Measurements from ENCODE around the gene RIPK3.

GRCh38 chr14:24324024-24324423 is 15.8 kb downstream of the RIPK3 start:
- no peak for TF ChIP-seq CTCF (IDR thresholded peaks at IDR 0.05; ENCODE audit: insufficient read depth, low read depth, low read length)
- no peak for TF ChIP-seq EZH2 (IDR thresholded peaks at IDR 0.05; ENCODE audit: insufficient read depth, low read length)

Data from astrocyte (in vitro differentiated cells and primary cell).